Right renal pelvis (tissue), 4 donors: ENCODE results near the gene AMN1. TPM values are rescaled to one million over a fixed set of nuclear protein-coding genes. Genes with fewer than 3 reads are reported as not detected.
A peak's percentile ranks its signal among the peaks of the same experiment; 100 is the strongest.
"Not testable (repeated sequence)": the region's sequence is repeated elsewhere in the genome, so short reads cannot be mapped to it uniquely, and the experiment has no call there.

Experiments
- DNase-seq, 4 donors: peaks; one replicate each; pipeline ENCODE4 v3.0.0-alpha.2; 2013; ENCODE audit warnings: low read depth in 4 of 4, low spot score in 3 of 4, missing footprints in 1 of 4
- polyA plus RNA-seq, 4 donors: library from polyadenylated mRNA; unstranded; fragments of 120-200 nt; gene quantifications; one replicate each; pipeline ENCODE4 v1.2.1, GENCODE V29; 2013; ENCODE audit not compliant: insufficient read length in 4 of 4

AMN1 gene
- polyA plus RNA-seq = 10 to 100 TPM; 19.3 to 27.2 (median 23.6) TPM

DNA sequence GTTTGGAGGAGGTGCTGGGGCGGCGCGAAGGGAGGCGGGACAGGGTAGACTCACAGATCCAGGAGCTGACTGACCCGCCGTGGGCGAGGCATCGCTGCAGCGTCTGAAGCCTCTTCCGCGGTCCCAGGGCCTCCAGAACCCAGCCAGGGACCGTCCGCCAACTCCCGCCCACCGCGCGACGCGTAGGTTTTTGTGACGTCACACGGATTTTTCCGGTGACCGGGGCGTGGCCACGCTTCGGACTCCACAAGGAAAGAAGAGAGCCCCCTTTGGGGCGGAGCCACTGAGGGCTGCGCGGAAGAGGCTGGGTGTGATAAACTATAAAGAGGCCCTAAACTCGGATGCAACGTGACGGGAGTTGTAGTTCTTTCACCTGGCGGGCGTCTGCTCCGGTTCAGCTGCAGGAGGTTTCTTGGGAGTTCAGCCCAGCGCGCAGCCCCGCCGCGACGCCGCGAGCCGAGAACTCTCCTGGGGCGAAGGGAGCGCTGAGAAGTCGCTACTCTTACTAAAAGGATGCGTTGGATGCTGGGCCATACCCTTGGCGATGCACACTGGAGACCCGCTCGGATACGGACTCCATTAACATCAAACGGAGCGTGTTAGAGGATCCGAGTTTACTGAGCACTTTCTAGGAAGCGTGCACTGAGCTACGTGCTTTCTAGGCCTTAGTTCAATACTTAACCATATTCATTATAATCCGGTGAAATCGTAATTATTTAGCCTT is at the start of gene AMN1:
Gene AMN1, minus strand, starts transcription at position 105 of the 724 bp plus-strand sequence. Its CDS starts 13 bp downstream, at position 92.
- DNase-seq = peak; percentile 99

DNA sequence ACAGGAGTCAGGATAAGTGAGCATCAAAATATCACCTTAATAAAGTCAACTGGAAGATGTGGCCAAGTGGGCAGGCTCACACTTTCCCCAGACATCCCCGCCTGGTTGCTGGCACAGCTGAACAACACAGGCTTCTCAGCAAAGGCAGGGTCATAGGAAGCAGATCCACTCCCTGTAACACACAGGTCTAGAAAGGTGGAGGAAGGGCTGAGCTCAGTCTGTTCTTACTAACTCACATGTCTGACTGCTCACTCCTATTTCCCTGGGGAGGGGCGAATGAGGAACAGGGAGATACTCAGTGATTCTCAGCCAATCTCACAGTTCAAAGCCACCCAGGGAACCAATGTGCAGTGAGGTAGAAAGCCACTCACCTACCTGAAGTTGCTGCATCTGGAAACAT is 45.0 kb upstream of the AMN1 start:
- no peak for DNase-seq

DNA sequence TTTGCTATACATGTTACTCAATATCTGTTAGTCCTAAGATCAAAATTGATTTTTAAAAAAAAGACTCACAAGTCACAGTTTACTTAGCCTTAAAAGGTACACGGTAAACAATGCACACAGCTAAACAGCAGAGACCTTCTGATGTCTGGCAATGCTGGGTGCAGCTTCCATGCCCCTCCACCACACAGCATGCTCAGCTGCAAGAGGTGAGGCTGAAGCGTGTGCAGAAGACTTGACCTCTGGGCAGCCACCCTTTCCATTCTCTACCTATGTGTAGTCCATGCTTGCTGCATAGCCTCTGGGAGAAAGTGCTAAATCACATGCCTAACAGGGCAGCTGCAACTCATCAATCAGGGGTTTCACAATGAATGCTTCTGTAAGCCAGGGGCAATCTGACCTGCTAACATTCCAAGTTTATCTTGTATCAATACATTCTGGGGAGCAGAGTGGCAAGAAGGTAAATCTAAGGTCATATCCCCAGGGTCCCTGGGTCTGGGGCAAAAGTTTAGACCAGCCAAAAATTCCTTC is 44.5 kb upstream of the AMN1 start:
- DNase-seq = no peak

DNA sequence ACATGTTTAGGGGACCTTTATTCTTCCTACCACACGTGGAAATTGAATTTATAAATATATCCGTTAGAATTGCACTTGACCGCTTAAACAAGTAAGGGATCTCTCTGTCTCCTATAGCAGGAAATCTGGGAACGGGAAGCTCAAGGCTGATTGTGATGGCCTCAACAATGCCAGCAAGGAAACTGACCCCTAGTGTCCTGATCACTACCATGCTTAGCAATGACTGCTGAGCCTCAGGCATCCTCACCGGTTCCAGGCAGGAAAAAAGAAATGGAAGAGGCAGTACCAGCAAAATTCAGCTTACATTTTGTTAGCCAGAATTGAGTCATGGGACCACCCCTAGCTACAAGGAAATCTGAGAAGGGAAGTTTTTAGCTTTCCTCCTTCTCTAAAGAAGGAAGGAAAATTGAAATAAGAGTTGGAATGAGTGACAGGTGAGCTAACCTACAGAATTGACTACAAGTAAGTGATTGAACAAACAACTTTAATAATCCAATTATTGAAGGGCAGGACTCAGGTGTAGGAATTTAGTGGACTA is 43.9 kb upstream of the AMN1 start:
- DNase-seq = no peak

DNA sequence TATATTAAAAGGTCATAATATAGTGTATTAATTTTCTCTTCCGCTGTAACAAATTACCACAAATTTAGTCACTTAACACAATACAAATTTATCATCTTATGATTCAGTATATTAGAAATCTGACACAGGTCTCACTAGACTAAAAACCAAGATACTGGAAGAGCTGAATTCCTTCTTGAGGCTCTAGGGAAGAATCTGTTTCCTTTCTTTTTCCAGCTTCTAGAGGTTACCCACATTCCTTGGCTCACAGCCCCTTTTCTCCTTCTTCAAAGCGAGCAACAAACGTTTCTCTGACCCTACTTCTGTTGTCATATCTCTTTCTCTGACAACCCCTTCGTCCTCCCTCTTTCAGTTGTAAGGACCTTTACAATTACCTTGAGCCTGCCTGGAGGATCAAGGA is 43.4 kb upstream of the AMN1 start:
- DNase-seq = no peak

DNA sequence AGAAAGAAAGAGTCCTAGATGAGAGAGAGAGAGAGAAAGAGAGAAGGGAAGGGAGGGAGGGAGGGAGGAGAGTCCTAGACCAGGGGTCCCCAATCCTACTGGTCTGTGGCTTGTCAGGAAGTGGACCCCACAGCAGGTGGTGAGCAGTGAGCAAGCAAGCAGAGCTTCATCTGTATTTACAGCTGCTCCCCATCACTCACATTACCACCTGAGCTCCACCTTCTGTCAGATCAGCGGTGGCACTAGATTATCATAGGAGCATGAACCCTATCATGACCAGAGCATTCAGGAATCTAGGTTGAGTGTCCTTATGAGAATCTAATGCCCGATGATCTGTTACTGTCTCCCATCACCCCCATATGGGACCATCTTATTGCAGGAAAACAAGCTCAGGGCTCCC is 39.2 kb upstream of the AMN1 start:
- no peak for DNase-seq

DNA sequence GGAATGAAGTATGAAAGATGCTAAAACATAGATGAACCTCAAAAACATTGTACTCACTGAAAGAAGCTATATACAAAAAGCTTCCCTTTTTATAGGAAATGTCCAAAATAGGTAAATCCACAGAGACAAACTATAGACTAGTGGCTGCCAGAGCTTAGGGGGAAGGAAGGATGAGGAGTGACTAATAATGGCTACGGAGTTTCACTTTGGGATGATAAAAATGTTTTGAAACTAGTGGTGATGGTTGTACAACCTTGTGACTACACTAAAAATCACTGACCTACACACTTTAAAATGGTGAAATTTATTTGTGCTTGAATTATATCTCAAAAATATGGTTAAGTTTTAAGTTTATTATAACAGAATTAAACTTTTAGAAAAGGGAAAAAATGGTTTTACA is 37.1 kb upstream of the AMN1 start:
- DNase-seq = no peak

DNA sequence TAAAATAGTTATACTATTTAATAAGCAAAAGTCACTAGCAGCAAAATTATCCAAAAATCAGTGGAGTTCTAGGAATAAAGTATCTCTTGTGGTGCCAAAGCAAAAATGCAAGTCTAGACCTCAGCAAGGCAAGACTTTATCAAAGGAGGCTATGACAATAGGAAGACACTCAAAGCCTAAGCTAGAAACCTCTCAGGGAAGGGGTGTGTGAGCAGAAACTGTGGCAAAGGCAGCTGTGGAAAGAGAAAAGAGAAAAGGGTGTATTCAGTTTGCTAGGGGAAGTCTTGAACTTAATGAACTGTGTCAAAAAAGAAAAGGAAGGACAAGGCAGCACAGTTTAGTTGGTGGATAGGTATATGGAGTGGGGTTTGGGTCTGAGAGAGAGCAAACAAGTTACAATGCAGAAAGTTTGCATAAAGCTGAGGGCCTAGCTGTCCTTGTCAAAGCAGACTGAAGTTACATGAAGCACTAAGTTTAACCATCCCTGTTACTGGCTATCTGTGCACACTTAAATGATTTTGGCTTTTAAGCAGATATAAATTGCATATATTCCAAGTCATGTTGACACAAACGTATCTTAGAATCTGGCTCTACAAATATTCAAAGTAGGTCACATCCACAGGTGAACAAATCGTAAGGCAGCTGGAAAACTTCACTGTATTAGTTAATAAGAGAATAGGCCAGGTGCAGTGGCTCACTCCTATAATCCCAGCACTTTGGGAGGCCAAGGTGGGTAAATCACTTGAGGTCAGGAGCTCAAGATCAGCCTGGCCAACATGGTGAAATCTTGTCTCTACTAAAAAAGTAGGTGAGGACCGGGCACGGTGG is 31.0 kb upstream of the AMN1 start:
- DNase-seq = no peak

DNA sequence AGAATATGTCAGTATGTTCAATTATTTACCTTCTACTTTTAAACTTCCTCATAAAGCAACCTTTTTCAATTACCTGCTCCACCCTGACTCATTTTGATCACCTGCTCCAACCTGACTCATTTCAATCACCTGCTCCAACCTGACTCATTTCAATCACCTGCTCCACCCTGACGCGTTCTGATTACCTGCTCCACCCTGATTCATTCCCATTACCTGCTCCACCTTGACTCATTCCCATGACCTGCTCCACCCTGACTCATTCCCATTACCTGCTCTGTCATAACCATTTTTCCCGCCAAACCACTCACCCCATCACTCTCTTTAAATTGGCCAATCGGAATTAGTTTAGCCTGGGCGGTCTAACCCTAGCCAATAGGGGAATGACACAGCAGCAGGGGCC is 29.5 kb upstream of the AMN1 start:
- DNase-seq = not testable (repeated sequence)

DNA sequence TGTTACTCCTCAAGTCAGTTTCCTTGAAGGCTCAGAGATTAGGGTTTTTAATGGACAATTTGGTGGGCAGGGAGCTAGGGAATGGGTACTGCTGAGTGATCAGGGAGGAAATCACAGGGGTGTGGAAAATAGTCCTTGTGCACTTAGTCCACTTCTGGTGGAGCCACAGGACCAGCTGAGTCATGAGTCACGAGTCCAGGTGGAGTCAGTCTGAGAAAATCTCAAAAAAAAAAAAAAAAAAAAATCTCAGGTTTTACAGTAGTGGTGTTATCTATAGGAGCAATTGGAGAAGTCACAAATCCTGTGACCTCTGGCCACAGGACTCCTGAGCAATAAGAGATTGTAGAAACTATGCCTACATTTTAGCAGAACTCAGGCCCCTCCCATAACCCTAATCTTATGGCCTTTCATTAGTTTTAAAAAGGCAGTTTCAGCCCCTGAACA is 28.2 kb upstream of the AMN1 start:
- no peak for DNase-seq

DNA sequence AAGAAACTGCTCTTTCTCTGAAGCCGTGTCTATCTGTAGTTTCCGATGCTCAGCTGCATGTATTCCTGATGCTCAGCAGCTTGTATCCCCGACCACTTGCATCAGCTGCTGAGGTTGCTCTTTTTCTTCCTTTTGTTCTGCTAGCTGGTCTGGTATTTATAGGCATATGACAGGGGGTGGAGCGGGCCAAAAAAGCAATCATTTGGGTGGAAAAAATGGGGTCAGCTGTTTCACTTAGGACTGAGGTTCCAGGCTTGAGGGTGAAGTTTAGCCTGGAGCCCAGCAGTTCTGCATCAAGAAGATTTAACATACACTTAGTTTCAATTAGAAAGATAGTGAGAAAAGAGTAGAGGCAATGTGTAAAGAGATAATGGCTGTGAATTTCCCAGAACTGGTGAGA is 23.6 kb upstream of the AMN1 start:
- DNase-seq = no peak

DNA sequence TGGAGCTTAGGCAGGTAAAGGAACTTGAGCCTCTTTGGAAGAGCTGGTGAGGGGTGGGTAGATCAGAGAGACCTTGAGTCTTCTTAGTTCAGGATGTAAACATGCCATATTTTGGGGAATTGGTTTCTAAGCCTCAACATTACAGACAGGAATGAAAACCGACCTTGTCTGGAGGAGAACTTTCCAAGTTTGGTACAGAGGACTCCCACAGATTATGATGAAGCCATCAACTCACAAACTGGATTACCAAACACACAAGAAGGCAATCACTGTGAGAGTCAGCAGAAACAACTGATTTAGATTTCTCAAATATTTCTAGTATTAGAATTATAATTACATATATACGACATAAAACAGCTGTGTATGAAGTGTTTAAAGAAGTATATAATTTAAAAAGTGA is 22.3 kb upstream of the AMN1 start:
- DNase-seq = no peak

DNA sequence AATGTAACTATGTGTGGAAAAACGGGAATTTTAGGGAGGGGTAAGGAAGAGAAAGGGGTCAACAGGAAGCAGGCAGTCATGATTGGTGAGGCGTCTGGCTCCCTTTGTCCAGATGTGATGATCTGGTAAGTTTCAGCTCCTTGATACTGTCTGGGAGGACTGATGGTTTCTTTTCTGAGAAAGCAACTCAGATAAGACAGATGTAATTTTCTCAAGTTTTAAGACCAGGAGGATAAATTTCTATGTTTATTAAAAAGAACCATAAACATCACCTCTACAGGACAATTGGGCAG is 21.9 kb upstream of the AMN1 start:
- DNase-seq = no peak

DNA sequence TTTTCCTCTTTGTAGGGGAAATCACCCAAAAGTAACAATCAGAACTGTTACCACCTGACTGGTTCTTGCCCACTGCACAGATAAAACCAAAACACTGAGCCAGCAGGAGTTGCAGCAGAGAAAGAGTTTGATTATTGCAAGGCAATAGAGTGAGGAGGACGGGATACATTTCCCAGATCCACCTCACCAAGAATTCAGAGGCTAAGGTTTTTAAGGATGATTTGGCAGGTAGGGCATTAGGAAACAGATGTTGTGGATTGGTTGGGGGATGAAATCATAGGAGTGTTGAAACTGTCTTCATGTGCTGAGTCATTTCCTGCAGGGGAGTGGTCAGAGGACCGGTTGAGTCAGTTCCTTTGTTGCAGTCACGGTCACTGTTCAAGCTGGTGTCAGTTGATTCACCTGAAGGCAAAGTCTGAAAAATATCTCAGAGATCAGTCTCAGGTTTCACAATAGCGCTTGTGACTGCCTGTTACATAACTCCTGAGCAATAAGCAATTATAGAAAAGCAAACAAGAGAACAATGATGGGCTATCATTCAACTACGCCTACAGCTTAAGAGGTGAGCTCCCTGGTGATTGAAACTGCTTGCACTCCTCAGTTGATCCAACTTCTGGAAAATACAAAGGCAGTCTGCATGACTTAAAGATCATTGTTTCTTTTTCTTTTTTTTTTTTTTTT is 20.3 kb upstream of the AMN1 start:
- DNase-seq = no peak

DNA sequence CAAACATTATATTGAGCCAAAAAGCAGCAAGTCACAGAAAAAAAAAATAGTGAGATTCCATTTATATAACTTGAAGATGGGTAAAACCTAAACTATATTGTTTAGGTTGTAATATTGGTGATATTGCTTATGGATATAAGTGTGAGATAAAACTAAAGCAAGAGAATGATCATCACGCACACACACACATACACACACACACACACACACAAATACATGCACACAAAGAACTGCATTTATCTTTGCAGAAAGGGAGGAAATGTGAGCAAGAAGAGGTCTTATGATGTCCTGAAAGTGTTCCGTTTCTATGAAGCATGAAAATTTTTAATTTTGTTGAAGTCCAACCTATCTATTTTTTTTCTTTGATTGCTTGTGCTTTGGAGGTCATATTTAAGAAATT is 16.4 kb upstream of the AMN1 start:
- DNase-seq = no peak

DNA sequence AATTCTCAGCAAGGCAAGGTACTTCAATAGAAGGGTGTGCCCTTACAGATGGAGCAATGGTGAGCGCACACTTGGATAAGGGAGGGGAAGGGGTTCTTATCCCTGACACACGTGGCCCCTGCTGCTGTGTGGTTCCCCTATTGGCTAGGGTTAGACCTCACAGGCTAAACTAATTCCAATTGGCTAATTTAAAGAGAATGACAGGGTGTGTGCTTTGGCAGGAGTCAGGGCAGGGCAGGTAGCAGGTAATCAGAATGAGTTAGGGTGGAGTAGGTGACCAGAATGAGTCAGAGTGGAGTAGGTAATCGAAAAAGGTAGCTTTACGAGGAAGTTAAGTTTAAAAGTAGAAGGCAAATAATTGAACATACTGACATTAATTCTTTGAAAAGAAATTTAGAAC is 15.5 kb upstream of the AMN1 start:
- DNase-seq = not testable (repeated sequence)

DNA sequence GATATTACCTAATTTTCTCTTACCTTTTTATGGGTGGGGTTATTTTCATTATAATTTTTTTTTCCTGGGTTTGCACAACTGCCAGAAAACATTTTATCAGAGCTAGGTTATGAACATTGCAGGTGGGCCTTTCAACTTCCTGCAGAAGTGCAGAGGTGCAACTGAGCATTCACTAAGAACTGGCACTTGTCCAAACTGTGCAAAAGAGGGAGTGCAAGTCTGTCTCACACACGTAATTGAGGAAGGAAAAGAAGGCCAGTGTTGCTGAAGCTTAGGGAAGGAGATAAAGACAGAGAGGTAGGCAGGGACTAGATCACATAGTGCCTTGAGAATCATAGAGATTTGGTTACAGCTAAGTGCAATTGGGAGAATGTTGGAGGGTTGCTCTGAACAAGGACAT is 14.1 kb upstream of the AMN1 start:
- no peak for DNase-seq

DNA sequence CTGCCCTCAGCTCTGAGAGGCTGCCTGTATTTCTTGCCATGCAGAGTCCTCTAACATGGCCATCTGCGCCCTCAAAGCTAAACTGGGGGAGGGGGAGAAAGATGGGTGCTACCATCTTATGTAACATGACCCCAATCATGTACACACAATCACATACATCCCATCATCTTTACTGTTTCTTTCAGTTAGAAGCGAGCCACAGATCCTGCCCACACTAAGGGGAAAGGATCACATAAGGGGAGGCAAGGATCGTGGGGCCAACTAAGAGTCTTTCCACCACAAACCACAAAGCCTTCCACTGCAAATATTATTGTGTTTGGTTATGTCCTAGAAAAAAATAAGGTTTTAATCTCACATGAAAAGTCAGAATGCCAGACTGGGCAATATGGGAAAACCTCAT is 11.8 kb upstream of the AMN1 start:
- DNase-seq = no peak

DNA sequence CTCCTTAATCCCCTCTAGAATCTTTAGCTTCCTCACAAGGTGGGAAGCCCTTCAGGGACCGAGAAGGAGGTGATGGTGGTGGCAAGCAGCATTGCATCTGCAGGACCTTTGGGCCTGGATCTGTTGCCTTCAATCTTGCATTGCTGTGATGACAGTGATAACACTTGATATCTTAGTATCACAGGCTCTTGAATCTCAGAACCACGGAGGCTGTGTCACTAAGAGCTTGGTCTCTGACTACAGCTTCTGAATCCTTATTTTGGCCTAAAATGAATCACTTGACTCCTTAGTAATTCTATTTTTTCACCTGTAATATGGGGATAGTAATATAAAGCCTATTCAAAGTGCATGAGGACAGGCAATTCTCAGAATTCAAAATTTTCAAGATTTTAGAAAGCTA is 8.9 kb upstream of the AMN1 start:
- DNase-seq = no peak

DNA sequence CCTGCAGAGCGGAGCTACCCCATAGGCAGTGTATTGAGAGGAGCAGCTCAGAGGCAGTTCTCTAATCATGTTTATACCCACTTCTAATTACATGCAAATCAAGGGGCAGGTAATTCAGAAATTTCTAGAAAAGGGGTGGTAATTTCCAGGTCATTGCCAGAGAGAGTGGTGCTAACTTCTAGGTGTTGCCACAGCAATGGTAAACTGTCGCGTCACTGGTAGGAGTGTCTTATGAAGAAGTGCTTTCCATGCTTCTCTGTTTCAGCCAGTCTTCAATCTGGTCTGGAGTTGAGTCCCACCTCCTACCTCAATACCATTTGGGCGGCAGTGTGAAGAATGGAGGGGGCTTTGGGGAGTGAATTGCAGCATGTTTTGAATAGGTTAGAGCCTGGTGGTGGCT is 8.5 kb upstream of the AMN1 start:
- DNase-seq = no peak

DNA sequence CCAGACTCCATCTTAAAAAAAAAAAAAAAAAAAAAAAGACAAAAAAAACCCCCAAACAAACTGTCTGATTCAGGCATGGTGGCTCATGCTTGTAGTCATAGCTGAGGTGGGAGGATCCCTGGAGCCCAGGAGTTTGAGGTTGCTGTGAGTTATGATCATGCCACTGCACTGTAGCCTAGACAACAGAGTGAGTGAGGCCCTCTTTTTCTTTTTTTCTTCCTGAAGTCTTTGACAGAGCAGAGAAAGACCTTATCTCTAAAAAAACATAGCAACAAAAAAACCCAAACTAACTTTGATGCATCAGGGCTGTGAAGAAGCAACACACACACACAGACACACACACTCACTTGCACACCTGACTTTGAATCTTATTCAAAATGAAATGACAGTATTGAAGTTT is 7.7 kb upstream of the AMN1 start:
- DNase-seq = no peak
